Coronary artery (tissue), 2 donors: Measurements from ENCODE around the gene TAF10.
A peak's percentile ranks its signal among the peaks of the same experiment; 100 is the strongest.

ENCODE experiments used
- DNase-seq: peaks from one replicate; pipeline ENCODE4 v3.0.0-alpha.2; 2017; ENCODE audit warnings: low spot score
- H3K27ac ChIP-seq, 2 donors: fragments of 200-600 bp; sonication (generic); one replicate each; pipeline ENCODE4 v1.5.1; 2016 to 2019
- H3K4me3 ChIP-seq: fragments of 200-600 bp; sonication (generic); 2 replicates; pipeline ENCODE4 v1.5.1; 2016; ENCODE audit warnings: mild to moderate bottlenecking, moderate library complexity
- TF ChIP-seq, protein P1 (sequence below): fragments of 200-600 bp; sonication (generic); IDR thresholded peaks from one replicate; pipeline ENCODE4 v1.5.1; 2019; ENCODE audit warnings: antibody characterized with exemption

The TAF10 gene

DNA sequence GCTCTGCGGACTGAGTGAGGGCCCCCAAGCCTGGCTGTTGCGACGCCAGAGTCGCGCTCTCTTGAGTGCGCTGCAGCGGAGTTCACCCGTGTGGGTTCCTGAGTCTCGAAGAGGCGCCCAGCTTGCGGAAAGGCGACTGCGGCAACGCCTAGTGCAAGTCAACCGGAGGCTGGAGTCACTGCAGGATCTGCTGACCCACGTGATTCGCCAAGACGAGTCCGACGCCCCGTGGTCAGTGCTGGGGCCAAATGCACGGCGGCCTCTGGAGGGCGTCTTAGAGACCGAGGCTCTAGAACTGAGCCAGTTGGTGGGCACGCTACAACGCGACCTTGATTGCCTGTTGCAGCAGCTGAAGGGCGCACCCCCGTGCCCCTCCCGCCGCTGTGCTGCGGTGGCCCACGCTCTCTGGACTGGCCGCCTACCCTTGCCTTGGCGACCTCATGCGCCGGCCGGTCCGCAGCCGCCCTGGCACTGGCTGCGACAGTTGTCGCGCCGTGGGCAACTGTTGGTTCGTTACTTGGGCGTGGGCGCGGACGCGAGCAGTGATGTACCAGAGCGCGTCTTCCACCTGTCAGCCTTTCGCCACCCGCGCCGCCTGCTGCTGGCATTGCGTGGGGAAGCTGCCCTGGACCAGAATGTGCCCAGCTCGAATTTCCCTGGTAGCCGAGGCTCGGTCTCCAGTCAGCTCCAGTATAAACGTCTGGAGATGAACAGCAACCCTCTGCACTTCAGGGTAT lies 41.2 kb downstream of the TAF10 start:
- TF ChIP-seq, protein P1, sequence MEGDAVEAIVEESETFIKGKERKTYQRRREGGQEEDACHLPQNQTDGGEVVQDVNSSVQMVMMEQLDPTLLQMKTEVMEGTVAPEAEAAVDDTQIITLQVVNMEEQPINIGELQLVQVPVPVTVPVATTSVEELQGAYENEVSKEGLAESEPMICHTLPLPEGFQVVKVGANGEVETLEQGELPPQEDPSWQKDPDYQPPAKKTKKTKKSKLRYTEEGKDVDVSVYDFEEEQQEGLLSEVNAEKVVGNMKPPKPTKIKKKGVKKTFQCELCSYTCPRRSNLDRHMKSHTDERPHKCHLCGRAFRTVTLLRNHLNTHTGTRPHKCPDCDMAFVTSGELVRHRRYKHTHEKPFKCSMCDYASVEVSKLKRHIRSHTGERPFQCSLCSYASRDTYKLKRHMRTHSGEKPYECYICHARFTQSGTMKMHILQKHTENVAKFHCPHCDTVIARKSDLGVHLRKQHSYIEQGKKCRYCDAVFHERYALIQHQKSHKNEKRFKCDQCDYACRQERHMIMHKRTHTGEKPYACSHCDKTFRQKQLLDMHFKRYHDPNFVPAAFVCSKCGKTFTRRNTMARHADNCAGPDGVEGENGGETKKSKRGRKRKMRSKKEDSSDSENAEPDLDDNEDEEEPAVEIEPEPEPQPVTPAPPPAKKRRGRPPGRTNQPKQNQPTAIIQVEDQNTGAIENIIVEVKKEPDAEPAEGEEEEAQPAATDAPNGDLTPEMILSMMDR: no peak
- no peak overlapping the region for H3K27ac ChIP-seq
- peak overlapping the region; percentile 38 for H3K4me3 ChIP-seq

DNA sequence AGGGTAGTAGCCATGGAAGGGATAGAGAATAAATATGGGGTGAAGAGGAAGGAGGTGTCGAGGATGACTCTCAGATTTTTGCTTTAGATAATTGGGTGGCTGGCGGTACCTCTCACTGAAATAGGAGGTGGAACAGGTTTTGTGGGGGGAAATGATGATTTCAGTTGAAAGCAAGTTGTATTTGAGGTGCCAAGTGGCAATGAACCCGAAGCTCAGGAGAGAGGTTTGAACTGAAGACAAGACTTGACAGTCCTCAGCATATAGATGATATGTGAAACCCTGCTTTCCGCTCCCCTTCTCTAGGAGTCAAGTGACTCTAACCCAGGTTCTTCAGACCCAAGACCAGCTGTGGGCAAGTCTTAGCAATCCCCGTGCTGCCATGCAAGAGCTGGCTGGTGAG lies 42.3 kb downstream of the TAF10 start:
- DNase-seq: no peak
- Histone ChIP-seq H3K27ac (no peak overlapping the region), H3K4me3 (no peak overlapping the region)
- TF ChIP-seq, protein P1: no peak

More for the DNA sequence above, 41.2 kb downstream of the TAF10 start:
- DNase-seq: no peak

DNA sequence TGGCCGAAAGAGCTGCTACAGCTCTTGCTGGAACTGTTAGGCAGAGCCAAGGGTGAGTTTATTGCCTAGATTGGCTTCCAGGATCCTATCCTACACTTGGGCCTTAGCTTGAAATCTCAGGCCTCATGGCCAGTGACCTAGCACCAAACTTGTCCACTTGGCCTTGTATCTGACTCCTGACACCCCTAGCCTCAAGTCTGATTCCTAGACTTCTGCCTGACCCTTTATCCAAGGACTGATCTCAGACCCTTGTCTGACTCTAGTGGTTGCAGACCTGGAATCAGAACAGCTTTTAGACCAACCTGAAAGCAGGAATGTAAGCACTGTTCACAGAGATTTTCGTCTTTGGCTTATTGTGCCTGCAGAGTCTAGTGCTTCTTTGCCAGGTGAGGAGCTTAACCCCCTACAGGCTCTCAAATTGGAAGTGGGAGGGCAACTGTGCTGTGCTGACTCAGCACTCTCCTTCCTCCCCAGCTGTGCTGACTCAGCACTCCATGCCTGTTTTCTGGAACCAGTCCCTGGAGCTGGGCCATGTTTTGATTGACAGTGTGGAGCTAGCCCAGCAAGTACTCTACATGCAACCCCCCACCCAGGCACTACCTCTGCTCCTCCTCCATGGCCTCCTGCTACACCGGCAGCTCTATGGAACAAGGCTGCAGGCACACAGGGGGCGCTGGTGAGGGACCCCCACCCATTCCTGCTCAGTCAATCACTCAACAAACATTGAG lies 43.7 kb downstream of the TAF10 start:
- TF ChIP-seq, protein P1: no peak
- no peak for DNase-seq
- Histone ChIP-seq H3K27ac (no peak overlapping the region), H3K4me3 (no peak overlapping the region)

DNA sequence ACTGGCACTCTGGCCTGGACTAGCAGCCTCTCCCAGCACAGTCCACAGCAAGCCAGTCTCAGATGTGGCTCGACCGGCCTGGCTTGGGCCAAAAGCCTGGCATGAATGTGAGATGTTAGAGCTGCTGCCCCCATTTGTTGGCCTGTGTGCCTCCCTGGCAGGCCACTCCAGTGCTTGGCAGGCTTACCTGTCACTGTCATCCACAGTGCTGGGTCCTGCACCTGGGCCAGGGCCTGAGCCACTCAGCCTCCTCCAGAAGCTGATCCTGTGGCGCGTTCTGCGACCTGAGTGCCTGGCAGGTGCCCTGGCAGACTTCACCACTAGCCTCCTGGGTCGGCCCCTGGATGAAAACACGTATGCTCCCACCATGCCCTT lies 44.7 kb downstream of the TAF10 start:
- Histone ChIP-seq H3K4me3 (no peak overlapping the region), H3K27ac (no peak overlapping the region)
- TF ChIP-seq, protein P1: no peak
- DNase-seq: no peak

DNA sequence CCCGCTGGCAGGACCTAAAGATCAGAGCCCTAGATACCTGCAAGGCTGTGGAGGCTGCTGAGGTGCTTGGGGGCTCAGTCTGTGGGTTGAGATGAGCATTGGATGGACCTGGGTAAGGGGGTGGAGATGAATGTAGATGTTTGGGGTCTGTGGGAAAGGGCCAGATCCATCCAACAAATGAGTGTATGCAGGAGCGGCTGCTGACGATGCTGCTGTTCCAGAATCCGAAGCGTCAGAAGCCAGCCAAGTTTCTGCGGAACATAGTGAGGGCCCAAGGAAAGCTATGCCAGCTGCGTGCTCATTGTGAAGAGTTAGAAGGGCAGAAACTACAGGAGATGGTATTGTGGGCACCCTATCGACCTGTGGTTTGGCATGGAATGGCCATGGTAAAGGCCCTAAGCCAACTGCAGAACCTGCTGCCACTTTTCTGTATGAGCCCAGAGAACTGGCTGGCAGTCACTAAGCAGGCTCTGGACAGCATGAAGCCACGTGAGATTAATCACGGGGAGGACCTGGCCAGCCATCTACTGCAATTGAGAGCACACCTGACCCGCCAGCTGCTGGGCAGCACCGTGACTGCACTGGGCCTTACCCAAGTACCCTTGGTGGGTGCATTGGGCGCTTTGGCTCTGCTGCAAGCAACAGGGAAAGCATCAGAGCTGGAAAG lies 45.2 kb downstream of the TAF10 start:
- no peak overlapping the region for H3K4me3 ChIP-seq
- DNase-seq: no peak
- TF ChIP-seq, protein P1: no peak
- H3K27ac ChIP-seq: no peak overlapping the region

DNA sequence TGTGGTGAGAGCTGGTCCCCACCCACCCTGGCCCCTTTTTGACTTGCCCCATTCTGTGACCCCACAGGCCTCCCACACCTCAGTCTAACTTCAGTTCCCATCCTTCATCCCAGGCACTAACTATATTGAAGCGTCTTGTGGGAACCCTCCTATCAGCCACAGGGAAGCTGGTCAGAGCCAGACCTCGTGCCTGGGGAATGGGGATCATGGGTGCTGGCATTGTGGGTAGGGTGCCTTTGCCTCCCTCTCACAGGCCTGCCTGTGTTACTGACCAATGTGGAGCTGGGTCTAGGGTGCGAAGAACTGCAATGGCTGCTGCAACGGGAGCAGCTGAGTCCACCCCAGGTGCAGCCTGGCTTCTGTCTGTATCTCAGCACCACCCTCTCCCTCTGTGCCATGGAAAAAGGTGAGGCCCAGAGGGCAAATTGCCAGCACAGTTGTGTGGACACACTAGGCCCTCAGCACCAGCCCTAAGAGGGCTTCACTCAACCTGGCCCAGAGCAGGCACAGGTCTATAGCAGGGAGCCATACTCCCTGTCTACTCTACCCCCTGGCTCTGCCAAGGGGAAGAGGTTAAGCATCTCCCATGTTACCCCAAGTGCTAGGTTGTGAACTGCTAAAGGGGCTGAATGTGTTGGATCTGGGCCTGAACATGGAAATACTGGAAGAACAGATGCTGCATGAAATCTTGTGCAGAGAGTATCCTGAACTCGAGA lies 45.9 kb downstream of the TAF10 start:
- no peak for DNase-seq
- TF ChIP-seq, protein P1: no peak
- H3K4me3 ChIP-seq: no peak overlapping the region
- no peak overlapping the region for H3K27ac ChIP-seq
